ACC112 (cell line): ENCODE measurements around the gene SMIM41.

Source experiments
- H2AFZ ChIP-seq: fragments of 200-600 bp; sonication (generic); one replicate; pipeline ENCODE4 v1.6.0; 2017; ENCODE audit warnings: antibody characterized with exemption, low read length; ENCODE audit not compliant: unreplicated experiment
- H3K27ac ChIP-seq: fragments of 200-600 bp; sonication (generic); 2 replicates; pipeline ENCODE4 v1.5.1; 2014; ENCODE audit warnings: low read depth, mild to moderate bottlenecking, antibody characterized with exemption, low read length, moderate library complexity
- H3K27me3 ChIP-seq: fragments of 200-600 bp; sonication (generic); 2 replicates; pipeline ENCODE4 v1.6.1; 2014; ENCODE audit warnings: mild to moderate bottlenecking, antibody characterized with exemption, low read length, moderate library complexity, mixed read lengths; ENCODE audit not compliant: insufficient read depth
- H3K36me3 ChIP-seq: fragments of 200-600 bp; sonication (generic); 2 replicates; pipeline ENCODE4 v1.6.1; 2016; ENCODE audit warnings: mild to moderate bottlenecking, antibody characterized with exemption, low read length, moderate library complexity, mixed read lengths; ENCODE audit not compliant: insufficient read depth
- H3K4me1 ChIP-seq: fragments of 200-600 bp; sonication (generic); one replicate; pipeline ENCODE4 v1.6.1; 2016; ENCODE audit warnings: low read length, mixed read lengths; ENCODE audit not compliant: insufficient read depth, unreplicated experiment, control insufficient read depth
- H3K4me3 ChIP-seq: fragments of 200-600 bp; sonication (generic); 2 replicates; pipeline ENCODE4 v1.5.1; 2014; ENCODE audit warnings: mild to moderate bottlenecking, low read depth, low read length
- H3K79me2 ChIP-seq: fragments of 200-600 bp; sonication (generic); one replicate; pipeline ENCODE4 v1.6.0; 2016; ENCODE audit warnings: low read length; ENCODE audit not compliant: control insufficient read depth, unreplicated experiment, insufficient read depth

SMIM41 gene

DNA sequence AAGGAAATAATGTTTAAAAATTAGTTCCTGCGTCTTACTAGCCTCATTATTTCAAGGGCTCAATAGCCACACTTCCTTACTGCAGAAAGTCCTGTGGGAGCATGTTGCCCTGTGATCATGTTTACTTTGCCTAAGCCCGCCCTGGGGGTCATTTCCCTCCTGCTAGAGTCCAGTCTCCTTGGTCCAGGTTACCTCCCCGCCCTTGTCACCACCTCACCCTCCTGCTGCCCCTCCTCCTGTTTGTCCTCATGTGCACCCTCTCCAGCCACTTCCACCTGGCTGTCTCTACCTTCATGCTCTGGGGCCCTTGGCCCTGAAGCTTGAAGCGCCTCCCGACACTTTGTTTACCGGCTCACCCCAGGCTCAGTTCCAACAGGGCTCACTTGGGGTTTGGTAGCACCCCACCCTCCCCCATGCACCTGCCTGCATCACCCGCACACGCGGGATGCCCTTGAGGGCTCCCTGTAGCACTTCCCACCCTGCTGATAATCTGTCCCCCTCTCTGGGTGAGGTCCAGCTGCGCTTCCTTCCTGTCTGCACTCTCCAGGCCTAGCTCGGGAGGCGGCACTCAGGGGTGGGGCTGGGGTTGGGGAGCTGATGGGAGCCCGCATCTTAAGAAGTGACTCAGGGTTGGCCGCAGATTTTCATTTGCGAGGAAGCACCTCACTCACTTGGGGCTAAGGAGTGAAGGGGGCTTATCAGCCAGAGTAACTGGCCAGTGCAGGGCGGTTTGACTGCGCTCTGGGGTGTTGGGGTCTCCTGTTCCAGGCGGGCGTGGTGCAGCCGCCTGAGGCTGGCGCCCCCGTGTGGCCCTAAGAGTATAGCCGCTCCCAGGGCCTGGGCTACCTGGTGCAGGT lies 40.1 kb downstream of the SMIM41 start:
- no peak overlapping the region for H3K27ac ChIP-seq
- no peak overlapping the region for H2AFZ ChIP-seq
- H3K27me3 ChIP-seq, result peaks cover 5% of the 10 kb centered on the region
- H3K4me3 ChIP-seq, result no peak overlapping the region
- H3K4me1 ChIP-seq, result peaks cover 8% of the 10 kb centered on the region
- H3K36me3 ChIP-seq, result no peaks in the 10 kb centered on the region
- H3K79me2 ChIP-seq, result no peaks in the 10 kb centered on the region

DNA sequence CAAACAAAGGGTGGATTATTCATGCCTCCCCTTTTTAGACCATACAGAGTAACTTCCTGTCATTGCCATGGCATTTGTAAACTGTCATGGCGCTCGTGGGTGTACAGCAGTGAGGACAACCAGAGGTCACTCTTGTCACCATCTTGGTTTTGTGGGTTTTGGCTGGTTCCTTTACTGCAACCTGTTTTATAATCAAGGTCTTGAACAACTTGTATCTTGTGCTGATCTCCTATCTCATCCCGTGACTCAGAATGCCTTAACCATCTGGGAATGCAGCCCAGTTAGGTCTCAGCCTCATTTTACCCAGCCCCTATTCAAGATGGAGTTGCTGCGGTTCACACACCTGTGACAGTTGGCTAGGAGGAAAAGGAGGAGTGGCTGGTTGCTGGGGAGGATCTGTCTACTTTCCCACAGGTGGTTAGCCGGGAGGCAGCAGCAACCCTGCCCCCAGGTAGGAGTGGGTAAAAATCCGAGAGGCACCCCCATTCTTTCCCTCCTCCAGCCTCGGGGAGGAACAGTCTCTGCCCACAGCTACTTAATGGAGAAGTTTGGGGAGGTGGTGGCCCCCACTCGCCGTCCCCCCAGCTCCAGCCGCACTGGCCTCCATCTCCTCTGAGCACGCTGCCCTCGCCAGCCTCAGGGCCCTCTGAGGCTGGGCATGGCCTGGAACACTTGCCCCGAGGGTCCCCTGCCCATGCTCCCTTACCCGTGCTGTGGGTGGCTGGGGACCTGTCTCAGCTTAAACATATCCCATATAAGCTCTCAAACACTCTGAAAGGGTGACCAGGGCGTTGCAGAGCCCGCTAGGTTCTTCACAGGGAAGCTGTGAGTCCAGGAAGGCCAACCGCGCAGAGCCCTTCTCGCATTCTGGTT lies 41.7 kb downstream of the SMIM41 start:
- Histone ChIP-seq H3K27ac (no peak overlapping the region), H3K4me3 (no peak overlapping the region), H3K36me3 (no peaks in the 10 kb centered on the region), H3K4me1 (peaks cover 8% of the 10 kb centered on the region), H2AFZ (no peak overlapping the region), H3K79me2 (no peaks in the 10 kb centered on the region), H3K27me3 (peaks cover 5% of the 10 kb centered on the region)

DNA sequence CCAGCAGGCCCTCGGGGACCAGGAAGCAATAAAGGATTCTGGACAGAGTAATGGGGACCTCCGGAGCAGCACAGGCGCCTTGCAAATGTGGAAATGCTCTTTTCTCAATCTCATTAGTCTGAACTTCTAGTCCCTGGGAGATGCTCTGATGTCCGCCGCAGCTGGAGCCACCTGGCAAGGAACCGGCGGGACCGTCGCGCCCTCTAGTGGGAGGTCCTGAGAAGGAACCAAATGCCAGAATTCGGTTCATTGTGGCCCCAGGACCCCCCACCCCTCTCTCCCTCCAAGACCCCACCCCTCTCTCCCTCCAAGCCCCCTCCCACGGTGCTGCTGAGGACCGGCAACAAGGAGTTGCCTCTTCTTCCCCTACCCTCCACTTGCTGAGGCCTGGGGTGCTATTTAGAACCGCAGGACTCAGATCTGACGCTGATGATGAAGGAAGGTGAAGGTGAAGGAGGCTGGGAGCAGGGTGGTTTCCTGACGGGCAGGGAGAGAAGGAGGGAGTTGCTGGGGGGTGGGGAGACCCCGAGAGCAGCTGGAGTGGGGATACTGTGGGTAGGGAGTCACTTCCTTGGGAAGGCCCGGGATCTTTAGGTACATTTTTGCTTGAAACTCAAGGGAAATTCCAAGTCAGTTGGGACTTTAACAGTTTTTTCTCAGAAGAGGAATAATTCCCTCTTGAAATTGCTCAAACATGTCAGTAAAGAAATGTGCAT lies 42.5 kb downstream of the SMIM41 start:
- Histone ChIP-seq H3K36me3 (no peaks in the 10 kb centered on the region), H3K27me3 (peaks cover 1% of the 10 kb centered on the region), H2AFZ (no peak overlapping the region), H3K27ac (no peak overlapping the region), H3K4me3 (no peak overlapping the region), H3K4me1 (peaks cover 8% of the 10 kb centered on the region), H3K79me2 (no peaks in the 10 kb centered on the region)

DNA sequence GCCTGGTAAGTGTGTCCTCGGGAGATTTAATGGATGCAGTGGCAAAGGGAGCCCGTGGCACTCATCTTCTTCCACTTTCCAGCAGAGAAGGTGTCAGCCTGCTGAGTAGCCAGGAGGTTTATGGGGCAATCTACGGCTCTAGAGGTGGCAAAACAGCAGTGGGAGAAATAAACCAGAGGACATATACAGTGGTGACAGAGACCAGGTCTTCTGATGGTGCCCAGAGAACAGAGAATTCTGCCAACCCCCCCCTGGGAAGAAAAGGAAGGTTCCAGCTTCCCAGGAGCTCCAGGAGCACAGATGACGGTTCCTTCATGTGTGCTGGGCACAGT lies 43.0 kb downstream of the SMIM41 start:
- no peaks in the 10 kb centered on the region for H3K36me3 ChIP-seq
- H3K4me1 ChIP-seq, result peaks cover 8% of the 10 kb centered on the region
- no peaks in the 10 kb centered on the region; the same call in 1 of the 2 replicates for H3K27me3 ChIP-seq
- H3K4me3 ChIP-seq, result no peak overlapping the region
- no peaks in the 10 kb centered on the region for H3K79me2 ChIP-seq
- H2AFZ ChIP-seq, result no peak overlapping the region
- no peak overlapping the region for H3K27ac ChIP-seq

DNA sequence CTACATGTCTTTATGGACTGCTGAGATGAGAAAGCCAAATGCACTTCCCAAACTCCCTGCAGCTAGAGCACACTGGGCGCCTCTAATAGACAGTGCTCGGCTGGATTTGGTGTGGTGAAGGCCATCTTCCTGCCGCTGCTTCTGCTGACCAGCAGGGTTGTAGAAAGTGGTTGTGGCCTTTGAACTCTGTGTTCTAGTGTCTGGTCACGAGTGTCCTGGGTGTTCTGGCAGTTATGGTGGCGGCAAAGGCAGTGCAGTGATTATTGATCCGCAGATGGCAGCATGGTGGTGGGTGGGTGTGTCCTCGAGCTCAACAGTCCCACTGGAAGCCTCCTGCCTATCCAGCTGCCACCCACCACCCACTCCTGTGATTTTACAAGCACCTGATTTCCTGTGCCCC lies 43.4 kb downstream of the SMIM41 start:
- no peak overlapping the region for H2AFZ ChIP-seq
- peaks cover 8% of the 10 kb centered on the region for H3K4me1 ChIP-seq
- H3K36me3 ChIP-seq, result no peaks in the 10 kb centered on the region
- H3K27me3 ChIP-seq, result no peaks in the 10 kb centered on the region; the same call in 1 of the 2 replicates
- no peaks in the 10 kb centered on the region for H3K79me2 ChIP-seq
- H3K27ac ChIP-seq, result no peak overlapping the region
- H3K4me3 ChIP-seq, result no peak overlapping the region

DNA sequence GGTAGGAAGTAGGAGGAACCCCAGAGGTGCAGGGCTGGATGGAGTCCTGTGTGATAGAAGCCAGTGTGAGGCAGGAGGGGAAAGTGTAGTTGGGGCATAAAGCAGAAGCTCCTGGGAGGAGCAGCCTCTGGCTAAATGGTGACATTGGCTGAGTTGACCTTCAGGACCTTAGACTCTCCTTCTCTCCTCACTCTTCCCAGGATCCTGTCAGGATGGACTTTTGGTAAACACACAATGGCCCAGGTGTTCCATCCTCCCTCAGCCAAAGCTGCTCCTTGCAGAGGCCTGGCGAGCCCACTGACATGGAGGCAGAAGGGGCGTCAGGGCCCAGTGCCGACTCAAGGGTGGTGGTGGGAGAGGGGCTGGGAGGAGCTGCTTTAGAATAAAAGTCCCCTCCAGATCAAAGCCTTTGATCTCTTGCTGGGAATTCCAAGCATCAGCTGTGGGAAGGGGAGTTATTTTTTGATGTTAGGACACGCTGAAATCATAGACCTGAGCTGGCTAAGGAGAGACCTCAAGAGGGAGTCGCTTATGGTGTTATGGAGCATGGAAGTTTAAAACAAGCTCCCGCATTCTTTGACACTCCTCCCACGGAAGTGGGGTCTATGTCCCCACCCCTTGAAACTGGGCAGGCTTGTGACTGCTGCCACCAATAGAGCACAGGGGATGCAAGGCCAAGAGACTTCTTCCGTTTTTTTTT lies 44.1 kb downstream of the SMIM41 start:
- Histone ChIP-seq H2AFZ (no peak overlapping the region), H3K36me3 (no peaks in the 10 kb centered on the region), H3K27me3 (no peaks in the 10 kb centered on the region), H3K4me3 (no peak overlapping the region), H3K27ac (no peak overlapping the region), H3K79me2 (no peaks in the 10 kb centered on the region), H3K4me1 (peaks cover 8% of the 10 kb centered on the region)

DNA sequence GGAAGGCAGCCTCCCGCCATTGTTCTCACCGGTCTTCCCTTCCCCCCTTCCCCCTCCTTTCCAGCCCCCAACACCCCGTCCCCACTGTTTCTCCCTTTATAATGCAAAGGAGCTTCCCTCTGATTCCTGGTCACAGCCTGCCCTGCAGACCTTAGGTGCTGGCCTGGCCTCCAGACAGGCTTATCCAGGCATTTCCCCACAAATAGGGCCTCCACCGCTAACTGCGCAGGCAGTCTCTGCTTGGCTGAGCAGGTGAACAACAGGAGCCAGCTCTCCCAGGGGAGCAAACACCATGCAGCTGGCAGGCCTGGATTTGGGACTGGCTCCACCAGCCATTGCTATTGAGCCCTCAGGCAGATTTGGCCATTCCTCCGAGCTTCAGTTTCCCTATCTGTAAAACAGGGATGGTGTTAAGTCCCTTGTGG lies 46.0 kb downstream of the SMIM41 start:
- Histone ChIP-seq H3K27ac (no peak overlapping the region), H3K79me2 (no peaks in the 10 kb centered on the region), H3K4me1 (peaks cover 8% of the 10 kb centered on the region), H3K36me3 (no peaks in the 10 kb centered on the region), H2AFZ (no peak overlapping the region), H3K4me3 (no peak overlapping the region), H3K27me3 (no peaks in the 10 kb centered on the region)

DNA sequence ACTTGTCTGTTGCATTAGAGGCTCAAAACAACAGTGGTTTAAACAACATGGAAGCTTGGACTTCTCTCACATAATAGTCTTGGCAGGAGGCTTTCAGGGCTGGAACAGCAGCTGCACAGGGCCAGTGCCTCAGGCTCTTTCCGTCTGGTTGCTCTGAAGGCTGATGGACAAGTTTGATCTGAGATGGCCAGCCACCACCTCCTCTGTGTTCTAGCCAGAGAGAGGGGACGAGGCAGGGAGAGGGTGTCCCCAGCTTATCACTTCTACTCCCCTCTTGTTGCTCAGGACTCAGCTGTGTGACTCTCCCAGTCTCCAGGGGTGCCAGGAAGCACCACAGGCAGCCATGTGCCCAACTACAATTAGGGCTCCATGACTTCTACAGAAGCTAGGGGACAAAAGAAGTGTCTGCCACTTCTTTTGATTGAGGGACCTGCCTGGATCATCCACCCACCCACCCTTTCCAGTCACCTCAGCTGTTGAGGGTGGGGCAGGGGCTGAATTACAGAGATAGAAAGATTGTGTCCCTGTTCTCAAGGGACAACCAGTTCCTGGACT lies 46.6 kb downstream of the SMIM41 start:
- H3K27me3 ChIP-seq, result no peaks in the 10 kb centered on the region
- H3K4me1 ChIP-seq, result peaks cover 4% of the 10 kb centered on the region
- no peak overlapping the region for H3K27ac ChIP-seq
- no peak overlapping the region for H3K4me3 ChIP-seq
- no peak overlapping the region for H2AFZ ChIP-seq
- H3K36me3 ChIP-seq, result no peaks in the 10 kb centered on the region
- no peaks in the 10 kb centered on the region for H3K79me2 ChIP-seq

DNA sequence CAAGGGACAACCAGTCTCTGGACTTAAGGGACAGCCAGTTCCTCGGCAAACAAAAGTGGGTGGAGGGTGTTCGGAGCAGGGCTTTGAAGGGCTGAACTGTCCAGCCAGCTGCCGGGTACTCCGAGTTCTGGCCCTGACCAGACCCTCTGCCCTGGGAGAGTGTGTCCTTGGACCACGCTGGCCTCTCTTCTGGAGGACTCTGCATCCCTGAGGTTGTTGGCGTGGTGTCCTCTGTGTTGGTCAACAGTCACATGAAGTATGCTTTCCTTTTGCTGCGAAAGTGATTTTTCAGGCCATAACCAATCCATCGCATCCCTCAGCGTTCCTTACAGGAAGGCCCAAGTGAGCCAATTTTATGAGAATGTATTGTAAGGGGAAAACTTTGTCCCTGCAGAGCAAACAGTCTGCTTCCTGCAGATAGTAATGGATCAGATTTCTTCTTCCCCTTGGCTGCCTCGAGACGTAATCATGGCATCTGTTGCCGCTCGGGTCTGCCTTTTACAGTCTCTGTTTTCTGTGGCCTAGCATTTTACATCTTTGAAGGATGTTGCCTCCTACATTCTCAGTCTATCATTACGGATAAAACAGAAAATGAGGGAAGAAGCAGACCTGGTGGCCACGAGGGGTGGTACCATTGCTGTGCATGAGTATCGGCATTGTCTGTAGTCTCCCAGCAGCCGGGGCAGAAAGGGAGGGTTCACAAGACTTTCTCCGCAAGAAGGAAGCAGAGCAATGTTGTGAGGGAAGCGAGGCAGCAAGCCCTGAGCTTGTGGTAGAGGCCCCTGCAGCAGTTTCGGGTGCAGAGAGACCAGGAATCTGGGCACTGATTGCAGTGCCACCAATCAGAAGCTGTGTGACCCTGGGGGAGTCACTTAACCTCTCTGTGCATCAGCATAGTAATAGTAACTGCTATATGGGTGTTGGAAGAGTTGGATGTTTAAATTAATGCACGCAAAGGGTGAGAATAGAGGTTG lies 47.4 kb downstream of the SMIM41 start:
- Histone ChIP-seq H3K27ac (no peak overlapping the region), H3K4me1 (no peaks in the 10 kb centered on the region), H3K27me3 (0 out of 2 replicates have a peak, but pooled peaks cover under 1% of the 10 kb centered on the region), H3K79me2 (no peaks in the 10 kb centered on the region), H3K4me3 (no peak overlapping the region), H2AFZ (no peak overlapping the region), H3K36me3 (no peaks in the 10 kb centered on the region)
